ENCODE data around the gene ANKFY1.
"Not testable (repeated sequence)": the region's sequence is repeated elsewhere in the genome, so short reads cannot be mapped to it uniquely, and the experiment has no call there.

The ANKFY1 gene

GRCh38 chr17:4209611-4210010 is 54.2 kb downstream of the ANKFY1 start:
- no peak for DNase-seq

GRCh38 chr17:4208238-4208637 is 55.5 kb downstream of the ANKFY1 start:
- DNase-seq = no peak

- DNase-seq = no peak
Measured at GRCh38 chr17:4206962-4207361, 56.8 kb downstream of the ANKFY1 start.

GRCh38 chr17:4205917-4206316 is 57.9 kb downstream of the ANKFY1 start:
- DNase-seq = no peak

- DNase-seq = no peak
Measured at GRCh38 chr17:4204710-4205173, 59.0 kb downstream of the ANKFY1 start.

GRCh38 chr17:4204190-4204589 is 59.6 kb downstream of the ANKFY1 start:
- DNase-seq = no peak

- DNase-seq = no peak
Measured at GRCh38 chr17:4201226-4201625, 62.6 kb downstream of the ANKFY1 start.

- DNase-seq = no peak
Measured at GRCh38 chr17:4199818-4200402, 63.9 kb downstream of the ANKFY1 start.

- no peak for DNase-seq
Measured at GRCh38 chr17:4198995-4199394, 64.8 kb downstream of the ANKFY1 start.

GRCh38 chr17:4195306-4195705 is 68.5 kb downstream of the ANKFY1 start:
- no peak for DNase-seq

GRCh38 chr17:4194796-4195195 is 69.0 kb downstream of the ANKFY1 start:
- no peak for DNase-seq

- DNase-seq = not testable (repeated sequence)
Measured at GRCh38 chr17:4190791-4191190, 73.0 kb downstream of the ANKFY1 start.

- no peak for DNase-seq
Measured at GRCh38 chr17:4189280-4189679, 74.5 kb downstream of the ANKFY1 start.

GRCh38 chr17:4188076-4188475 is 75.7 kb downstream of the ANKFY1 start:
- no peak for DNase-seq

GRCh38 chr17:4187076-4187475 is 76.7 kb downstream of the ANKFY1 start:
- DNase-seq = no peak

GRCh38 chr17:4186357-4186881 is 77.4 kb downstream of the ANKFY1 start:
- DNase-seq = no peak

- no peak for DNase-seq
Measured at GRCh38 chr17:4185656-4186055, 78.1 kb downstream of the ANKFY1 start.

- no peak for DNase-seq
Measured at GRCh38 chr17:4184811-4185210, 79.0 kb downstream of the ANKFY1 start.

- no peak for DNase-seq
Measured at GRCh38 chr17:4182043-4182442, 81.7 kb downstream of the ANKFY1 start.

- no peak for DNase-seq
Measured at GRCh38 chr17:4180791-4181190, 83.0 kb downstream of the ANKFY1 start.

GRCh38 chr17:4179071-4179470 is 84.7 kb downstream of the ANKFY1 start:
- no peak for DNase-seq

GRCh38 chr17:4178651-4179050 is 85.1 kb downstream of the ANKFY1 start:
- no peak for DNase-seq

- no peak for DNase-seq
Measured at GRCh38 chr17:4177806-4178205, 86.0 kb downstream of the ANKFY1 start.

GRCh38 chr17:4176808-4177472 is 86.8 kb downstream of the ANKFY1 start:
- DNase-seq = no peak
